Natural killer cell (primary cell): ENCODE measurements around the gene RNF13. TPM values are rescaled to one million over a fixed set of nuclear protein-coding genes. Genes with fewer than 3 reads are reported as not detected.

Source experiments
- ATAC-seq, 3 donors: fragments of 150-1000 bp in 2 of 3; fragments of 200-7000 bp in 1 of 3; cut with Tn5 transposase; 1 replicate in 1 of 3; 2 replicates in 2 of 3; pipeline ENCODE4 v1.10.0; 2021; ENCODE audit warnings: mild to moderate bottlenecking in 2 of 3, moderate library complexity in 2 of 3
- DNase-seq, 2 donors: peaks; one replicate each; pipeline versions ENCODE4 v3.0.0 to v3.0.0-alpha.2; 2013 to 2021; ENCODE audit warnings: mixed read lengths in 1 of 2
- H3K27ac ChIP-seq: one replicate; pipeline ENCODE4 v1.5.1; 2013; ENCODE audit warnings: mild to moderate bottlenecking, low read length
- H3K27me3 ChIP-seq: one replicate; pipeline ENCODE4 v1.6.1; 2013; ENCODE audit warnings: low read length; ENCODE audit not compliant: control insufficient read depth, insufficient read depth
- H3K36me3 ChIP-seq: one replicate; pipeline ENCODE4 v1.6.1; 2013; ENCODE audit warnings: low read length; ENCODE audit not compliant: control insufficient read depth, insufficient read depth
- H3K4me1 ChIP-seq: one replicate; pipeline ENCODE4 v1.6.1; 2013; ENCODE audit warnings: low read length; ENCODE audit not compliant: control insufficient read depth, insufficient read depth
- H3K4me3 ChIP-seq: one replicate; pipeline ENCODE4 v1.5.1; 2013; ENCODE audit warnings: low read length
- H3K9me3 ChIP-seq: one replicate; pipeline ENCODE4 v1.6.1; 2013; ENCODE audit warnings: low read length; ENCODE audit not compliant: control insufficient read depth, insufficient read depth
- H3K27ac Mint-ChIP-seq, 2 donors: one replicate each; pipeline ENCODE4 v1.8.0; 2022; ENCODE audit warnings: mild to moderate bottlenecking in 2 of 2, mixed read lengths in 2 of 2, moderate library complexity in 1 of 2
- H3K27me3 Mint-ChIP-seq, 2 donors: one replicate each; pipeline ENCODE4 v1.8.0; 2022; ENCODE audit warnings: low read depth in 2 of 2, mixed read lengths in 2 of 2
- H3K36me3 Mint-ChIP-seq: one replicate; pipeline ENCODE4 v1.8.0; 2022; ENCODE audit warnings: mixed read lengths
- H3K4me1 Mint-ChIP-seq, 2 donors: one replicate each; pipeline ENCODE4 v1.8.0; 2022; ENCODE audit warnings: mixed read lengths in 2 of 2
- H3K4me3 Mint-ChIP-seq: one replicate; pipeline ENCODE4 v1.8.0; 2022; ENCODE audit warnings: mild to moderate bottlenecking, moderate library complexity, mixed read lengths
- H3K9me3 Mint-ChIP-seq, 2 donors: one replicate each; pipeline ENCODE4 v1.8.0; 2022; ENCODE audit warnings: mixed read lengths in 2 of 2
- WGBS: methylation state at CpG from one replicate; pipeline ENCODE4 v1.1.7; 2013; ENCODE audit warnings: missing lambda C conversion rate; ENCODE audit not compliant: insufficient coverage; 5-methylcytosine and 5-hydroxymethylcytosine counted together
- intact Hi-C: fragments of 100-400 bp; cut with micrococcal nuclease; formaldehyde crosslinking; loops from one replicate; pipeline ENCODE4 v1.14.2; 2022
- total RNA-seq, 4 donors: library from RNA; stranded (reverse); fragments of 120-200 nt in 1 of 4; gene quantifications; one replicate each; pipeline versions ENCODE4 v1.2.3 to v1.2.4, GENCODE V29; 2013 to 2022
- TF ChIP-seq, protein P1 (sequence below): fragments of 200-600 bp; IDR thresholded peaks from one replicate; pipeline ENCODE4 v1.8.0; 2022; ENCODE audit warnings: antibody characterized with exemption

The RNF13 gene
- total RNA-seq, 3 donors from 2014 or later (not counting 1 experiment from before 2014, with no cell fraction given): 57.4 to 69.7 (median 66.6) TPM

DNA sequence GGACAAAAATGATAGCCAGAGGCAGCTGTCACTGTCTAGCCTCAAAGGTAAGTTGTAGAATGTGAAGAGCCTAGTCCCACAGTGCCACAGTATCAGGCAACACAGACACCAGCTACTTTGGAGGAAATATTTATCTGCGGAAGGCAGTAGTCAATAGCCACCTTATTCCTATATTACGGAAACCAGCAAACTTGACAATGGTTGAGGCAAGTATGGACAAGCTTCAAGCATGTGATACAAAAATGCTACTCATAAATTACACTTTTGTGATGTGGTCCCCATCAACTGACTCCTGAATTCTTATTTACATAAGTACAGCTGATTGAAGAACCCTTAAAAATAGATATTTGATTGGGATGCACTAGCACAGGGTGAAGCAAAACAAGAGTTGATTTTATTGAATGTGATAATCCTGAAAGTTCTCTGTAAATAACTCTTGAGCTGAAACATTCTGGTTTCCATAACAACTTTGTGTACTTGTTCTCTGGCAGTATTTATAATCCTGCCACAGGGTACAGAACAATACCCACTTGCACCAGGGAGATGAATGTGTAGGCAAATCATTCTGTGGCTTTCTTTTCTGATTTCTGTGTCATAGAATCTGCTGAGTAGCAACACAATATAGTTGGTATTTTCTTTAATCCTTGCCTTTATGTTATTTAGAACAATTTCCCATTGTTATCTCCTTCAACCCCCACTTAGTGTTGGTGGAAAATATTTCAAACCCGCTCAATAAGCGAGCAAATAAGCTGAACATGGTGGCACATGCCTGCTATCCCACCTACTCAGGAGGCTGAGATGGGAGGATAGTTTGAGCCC is 20.4 kb upstream of the RNF13 start, which contains the start of gene ANKUB1:
Gene ANKUB1 (minus strand): TSS at position 103 of the 819 bp plus-strand sequence. CDS start 188 bp downstream, outside the sequence.
- H3K27me3 ChIP-seq: peaks cover 6% of the 10 kb centered on the region
- H3K36me3 ChIP-seq: no peaks in the 10 kb centered on the region
- Mint-ChIP-seq H3K27ac (no peak within 1 kb of the TSS), H3K27me3 (peaks cover 19 to 41% of the 10 kb centered on the region in 2 donors), H3K36me3 (no peaks in the 10 kb centered on the region), H3K9me3 (no peaks in the 10 kb centered on the region), H3K4me3 (no peak within 1 kb of the TSS), H3K4me1 (no peaks in the 10 kb centered on the region)
- TF ChIP-seq, protein P1, sequence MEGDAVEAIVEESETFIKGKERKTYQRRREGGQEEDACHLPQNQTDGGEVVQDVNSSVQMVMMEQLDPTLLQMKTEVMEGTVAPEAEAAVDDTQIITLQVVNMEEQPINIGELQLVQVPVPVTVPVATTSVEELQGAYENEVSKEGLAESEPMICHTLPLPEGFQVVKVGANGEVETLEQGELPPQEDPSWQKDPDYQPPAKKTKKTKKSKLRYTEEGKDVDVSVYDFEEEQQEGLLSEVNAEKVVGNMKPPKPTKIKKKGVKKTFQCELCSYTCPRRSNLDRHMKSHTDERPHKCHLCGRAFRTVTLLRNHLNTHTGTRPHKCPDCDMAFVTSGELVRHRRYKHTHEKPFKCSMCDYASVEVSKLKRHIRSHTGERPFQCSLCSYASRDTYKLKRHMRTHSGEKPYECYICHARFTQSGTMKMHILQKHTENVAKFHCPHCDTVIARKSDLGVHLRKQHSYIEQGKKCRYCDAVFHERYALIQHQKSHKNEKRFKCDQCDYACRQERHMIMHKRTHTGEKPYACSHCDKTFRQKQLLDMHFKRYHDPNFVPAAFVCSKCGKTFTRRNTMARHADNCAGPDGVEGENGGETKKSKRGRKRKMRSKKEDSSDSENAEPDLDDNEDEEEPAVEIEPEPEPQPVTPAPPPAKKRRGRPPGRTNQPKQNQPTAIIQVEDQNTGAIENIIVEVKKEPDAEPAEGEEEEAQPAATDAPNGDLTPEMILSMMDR: no peak
- no peaks in the 10 kb centered on the region for H3K9me3 ChIP-seq
- no peaks in the 10 kb centered on the region for H3K4me1 ChIP-seq
- 100% methylated on average over 2 of the region's 4 CpGs for WGBS
- no peak for ATAC-seq
- no peak within 1 kb of the TSS for H3K4me3 ChIP-seq
- intact Hi-C loops: no loop called here
- no peak within 1 kb of the TSS for H3K27ac ChIP-seq
- DNase-seq: no peak

DNA sequence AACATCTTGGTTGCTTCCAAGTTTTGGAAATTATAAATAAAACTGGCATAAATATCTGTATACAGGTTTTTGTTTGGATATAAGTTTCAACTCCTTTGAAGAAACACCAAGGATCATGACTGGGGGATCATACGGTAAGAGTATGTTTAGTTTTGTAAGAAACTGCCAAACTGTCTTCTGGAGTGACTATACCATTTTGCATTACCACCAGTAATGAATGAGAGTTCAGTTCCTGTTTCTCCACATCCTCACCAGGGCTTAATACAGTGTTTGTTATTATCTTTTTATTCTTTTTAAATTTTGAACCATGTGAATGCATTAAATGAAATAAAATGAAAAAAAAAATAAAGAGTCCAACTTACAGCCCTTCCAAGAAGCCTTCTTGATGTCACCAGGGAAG is 17.0 kb upstream of the RNF13 start:
- WGBS: no CpG with 5 or more reads among the region's 1 CpG
- no peaks in the 10 kb centered on the region for H3K36me3 ChIP-seq
- H3K27ac Mint-ChIP-seq: no peak overlapping the region
- no peaks in the 10 kb centered on the region for H3K9me3 ChIP-seq
- intact Hi-C loops: no loop called here
- H3K27me3 ChIP-seq: peaks cover 6% of the 10 kb centered on the region
- no peaks in the 10 kb centered on the region for H3K36me3 Mint-ChIP-seq
- ATAC-seq: no peak
- H3K27me3 Mint-ChIP-seq: peaks cover 28 to 46% of the 10 kb centered on the region in 2 donors
- no peaks in the 10 kb centered on the region for H3K9me3 Mint-ChIP-seq
- no peak overlapping the region for H3K4me3 Mint-ChIP-seq
- TF ChIP-seq, protein P1: no peak
- no peak overlapping the region for H3K4me3 ChIP-seq
- H3K4me1 Mint-ChIP-seq: no peaks in the 10 kb centered on the region
- no peak overlapping the region for H3K27ac ChIP-seq
- no peak for DNase-seq
- no peaks in the 10 kb centered on the region for H3K4me1 ChIP-seq

DNA sequence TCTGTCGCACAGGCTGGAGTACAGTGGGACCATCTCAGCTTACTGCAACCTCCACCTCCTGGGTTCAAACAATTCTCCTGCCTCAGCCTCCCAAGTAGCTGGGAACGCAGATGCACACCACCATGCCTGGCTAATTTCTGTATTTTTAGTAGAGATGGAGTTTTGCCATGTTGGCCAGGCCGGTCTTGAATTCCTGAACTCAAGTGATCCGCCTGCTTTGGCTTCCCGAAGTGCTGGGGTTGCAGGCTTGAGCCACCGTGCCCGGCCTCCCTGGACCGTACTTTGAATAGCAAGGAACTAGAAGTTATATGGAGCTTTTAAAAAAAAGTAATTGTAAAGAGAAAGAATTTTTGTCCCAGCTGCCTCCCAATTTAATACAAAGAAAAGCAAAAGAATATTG is 12.3 kb upstream of the RNF13 start:
- no peaks in the 10 kb centered on the region for H3K27me3 ChIP-seq
- TF ChIP-seq, protein P1: no peak
- H3K27ac Mint-ChIP-seq: no peak overlapping the region
- peaks cover 18 to 31% of the 10 kb centered on the region in 2 donors for H3K27me3 Mint-ChIP-seq
- H3K9me3 ChIP-seq: no peaks in the 10 kb centered on the region
- H3K4me3 Mint-ChIP-seq: no peak overlapping the region
- no peaks in the 10 kb centered on the region for H3K9me3 Mint-ChIP-seq
- no peak overlapping the region for H3K27ac ChIP-seq
- no peaks in the 10 kb centered on the region for H3K36me3 Mint-ChIP-seq
- H3K4me3 ChIP-seq: no peak overlapping the region
- WGBS: 97% methylated on average over 6 of the region's 8 CpGs
- no peak for DNase-seq
- intact Hi-C loops: no loop called here
- no peaks in the 10 kb centered on the region for H3K36me3 ChIP-seq
- H3K4me1 ChIP-seq: no peaks in the 10 kb centered on the region
- no peaks in the 10 kb centered on the region for H3K4me1 Mint-ChIP-seq
- ATAC-seq: no peak
